ENCODE results near the gene STUM.

The STUM gene

DNA sequence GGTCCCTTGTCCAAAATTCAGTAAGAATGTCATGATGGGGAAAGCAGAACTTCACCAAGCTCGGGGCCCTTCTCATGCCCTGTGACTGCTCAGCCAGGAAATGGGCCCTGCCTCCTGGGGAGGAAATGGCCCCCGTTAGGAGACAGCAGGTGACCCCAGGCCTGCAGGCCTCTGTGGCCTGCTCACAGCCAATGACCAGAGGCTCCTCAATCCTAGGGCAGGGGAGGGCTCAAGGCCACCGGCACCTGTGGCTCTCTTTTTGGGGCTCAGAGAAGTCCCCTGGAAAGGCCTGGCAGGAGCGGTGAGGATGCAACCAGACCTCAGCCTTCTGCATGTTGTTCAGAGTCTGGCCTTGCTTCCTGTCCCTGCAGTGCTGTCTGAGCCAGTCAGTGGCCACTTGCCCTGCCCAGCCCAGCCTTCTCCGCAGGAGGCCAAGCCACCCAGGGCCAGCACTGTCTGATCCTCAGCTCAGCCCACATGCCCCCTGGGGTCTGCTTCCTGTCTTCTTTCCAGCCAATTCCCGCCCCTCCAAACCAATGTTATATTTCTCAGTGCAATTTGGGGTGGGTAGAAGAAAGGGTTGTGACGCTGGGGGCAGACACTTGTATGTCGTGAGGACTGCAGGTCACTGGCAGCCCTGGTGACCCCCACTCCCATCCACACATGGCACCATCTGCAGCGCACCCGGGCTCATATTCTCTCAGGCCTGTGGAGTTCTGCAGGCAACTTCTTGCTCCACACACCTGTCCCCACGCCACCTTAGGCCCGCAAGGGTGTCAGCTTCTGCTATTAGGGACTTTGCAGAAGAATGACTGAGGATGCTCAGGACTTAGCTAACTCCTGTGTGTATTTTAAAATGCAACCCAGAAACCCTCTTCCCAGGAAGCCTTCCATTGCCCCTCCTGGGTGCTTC, 106.9 kb downstream of the STUM start:
- no peak overlapping the region for H3K4me3 ChIP-seq (replicated peaks in 1 of 2; ENCODE audit: low read depth in 2 of 2, low read length in 2 of 2)
- TF ChIP-seq, protein P1, sequence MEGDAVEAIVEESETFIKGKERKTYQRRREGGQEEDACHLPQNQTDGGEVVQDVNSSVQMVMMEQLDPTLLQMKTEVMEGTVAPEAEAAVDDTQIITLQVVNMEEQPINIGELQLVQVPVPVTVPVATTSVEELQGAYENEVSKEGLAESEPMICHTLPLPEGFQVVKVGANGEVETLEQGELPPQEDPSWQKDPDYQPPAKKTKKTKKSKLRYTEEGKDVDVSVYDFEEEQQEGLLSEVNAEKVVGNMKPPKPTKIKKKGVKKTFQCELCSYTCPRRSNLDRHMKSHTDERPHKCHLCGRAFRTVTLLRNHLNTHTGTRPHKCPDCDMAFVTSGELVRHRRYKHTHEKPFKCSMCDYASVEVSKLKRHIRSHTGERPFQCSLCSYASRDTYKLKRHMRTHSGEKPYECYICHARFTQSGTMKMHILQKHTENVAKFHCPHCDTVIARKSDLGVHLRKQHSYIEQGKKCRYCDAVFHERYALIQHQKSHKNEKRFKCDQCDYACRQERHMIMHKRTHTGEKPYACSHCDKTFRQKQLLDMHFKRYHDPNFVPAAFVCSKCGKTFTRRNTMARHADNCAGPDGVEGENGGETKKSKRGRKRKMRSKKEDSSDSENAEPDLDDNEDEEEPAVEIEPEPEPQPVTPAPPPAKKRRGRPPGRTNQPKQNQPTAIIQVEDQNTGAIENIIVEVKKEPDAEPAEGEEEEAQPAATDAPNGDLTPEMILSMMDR (IDR thresholded peaks at IDR 0.05; ENCODE audit: low read depth, low read length), result no peak
- no peak for DNase-seq (ENCODE audit: low read depth in 2 of 2)

DNA sequence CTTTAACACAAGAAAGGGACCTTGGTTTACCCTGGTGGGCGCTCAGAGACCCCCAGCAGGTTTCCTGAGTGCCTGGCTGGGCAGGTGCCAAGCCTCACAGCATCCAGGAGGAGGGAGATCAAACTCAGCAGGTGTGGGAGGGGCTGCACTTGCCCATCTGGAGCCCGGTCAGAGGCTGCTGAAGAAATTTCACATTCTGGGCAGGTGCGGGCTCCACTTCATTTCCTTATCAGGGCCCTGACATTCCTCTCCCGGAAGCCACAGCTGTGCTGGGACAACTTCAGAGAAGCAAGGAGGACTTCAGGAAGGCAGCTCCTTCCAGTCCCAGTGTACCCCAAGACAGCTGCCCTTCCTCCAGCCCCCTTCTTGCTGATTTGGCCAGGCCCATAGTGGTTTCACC, 107.6 kb downstream of the STUM start:
- H3K4me3 ChIP-seq (replicated peaks in 1 of 2; ENCODE audit: low read depth in 2 of 2, low read length in 2 of 2), result no peak overlapping the region
- DNase-seq (ENCODE audit: low read depth in 2 of 2), result no peak
- TF ChIP-seq, protein P1 (IDR thresholded peaks at IDR 0.05; ENCODE audit: low read depth, low read length), result no peak

DNA sequence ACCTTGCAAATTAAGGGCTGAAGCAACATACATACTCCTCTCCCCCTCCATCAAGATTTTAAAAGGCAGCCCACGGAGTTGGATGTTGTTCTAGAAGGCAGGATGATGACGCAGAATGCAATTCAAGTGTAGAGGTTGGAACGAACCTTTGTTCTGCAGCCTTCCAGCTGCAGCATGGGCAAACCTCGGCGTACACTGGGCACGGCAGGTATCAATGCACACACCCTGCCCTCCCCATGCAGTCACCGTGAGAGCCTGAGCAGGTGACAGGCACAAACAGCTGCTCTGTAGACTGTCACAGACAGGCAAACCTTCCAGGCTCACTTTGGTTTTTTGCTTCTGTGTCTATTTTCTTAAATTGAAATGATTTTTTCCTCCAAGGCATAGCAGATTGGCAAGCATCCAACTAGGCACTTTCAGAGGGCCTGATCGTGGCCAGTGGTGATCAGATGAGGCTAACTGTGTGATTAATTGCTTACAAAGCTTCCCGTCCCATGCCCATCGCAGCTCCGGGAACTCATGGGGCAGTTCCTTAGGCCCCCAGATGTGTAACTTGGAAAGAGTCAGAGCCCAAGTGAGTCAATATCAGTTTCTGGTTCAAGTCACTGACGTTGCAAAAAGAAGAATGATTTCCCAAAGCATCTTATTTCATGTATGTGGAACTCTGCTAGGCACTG, 108.2 kb downstream of the STUM start:
- TF ChIP-seq, protein P1 (IDR thresholded peaks at IDR 0.05; ENCODE audit: low read depth, low read length), result no peak
- peak; percentile 85 to 91 for DNase-seq (ENCODE audit: low read depth in 2 of 2)
- H3K4me3 ChIP-seq (replicated peaks in 1 of 2; ENCODE audit: low read depth in 2 of 2, low read length in 2 of 2), result no peak overlapping the region

DNA sequence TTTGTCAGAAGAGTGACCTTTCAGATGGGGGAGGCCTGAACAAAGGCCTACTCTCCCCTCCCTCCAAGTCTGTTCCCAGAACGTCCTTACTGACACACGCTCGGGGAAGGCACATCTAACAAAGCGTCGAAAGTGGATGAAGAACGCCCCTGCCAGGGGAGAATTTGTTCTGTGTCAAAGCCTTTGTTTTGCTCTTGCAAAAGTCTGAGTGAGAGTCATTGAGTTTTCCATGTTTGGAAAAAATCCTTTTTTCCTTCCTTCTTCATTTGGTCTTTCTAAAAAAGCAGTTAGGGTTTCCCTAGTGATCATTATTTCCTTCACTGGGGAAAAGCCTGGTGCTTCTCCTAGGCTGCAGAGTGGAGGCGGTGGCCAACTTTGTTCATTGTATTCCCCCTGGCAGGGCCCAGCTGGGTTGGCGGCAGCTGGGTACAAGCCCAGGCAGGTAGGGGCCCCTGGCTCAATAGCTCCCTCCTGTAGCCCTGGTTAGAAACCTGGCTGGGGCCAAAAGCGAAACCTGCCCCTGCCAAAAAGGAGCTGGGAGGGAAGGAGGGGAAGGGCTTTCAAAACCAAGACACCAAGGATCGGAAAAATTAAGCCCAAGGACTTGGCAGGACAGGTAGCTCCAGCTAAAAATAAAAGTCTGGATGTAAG, 109.5 kb downstream of the STUM start:
- DNase-seq (ENCODE audit: low read depth in 2 of 2), result no peak
- TF ChIP-seq, protein P1 (IDR thresholded peaks at IDR 0.05; ENCODE audit: low read depth, low read length), result no peak
- H3K4me3 ChIP-seq (replicated peaks in 1 of 2; ENCODE audit: low read depth in 2 of 2, low read length in 2 of 2), result no peak overlapping the region

DNA sequence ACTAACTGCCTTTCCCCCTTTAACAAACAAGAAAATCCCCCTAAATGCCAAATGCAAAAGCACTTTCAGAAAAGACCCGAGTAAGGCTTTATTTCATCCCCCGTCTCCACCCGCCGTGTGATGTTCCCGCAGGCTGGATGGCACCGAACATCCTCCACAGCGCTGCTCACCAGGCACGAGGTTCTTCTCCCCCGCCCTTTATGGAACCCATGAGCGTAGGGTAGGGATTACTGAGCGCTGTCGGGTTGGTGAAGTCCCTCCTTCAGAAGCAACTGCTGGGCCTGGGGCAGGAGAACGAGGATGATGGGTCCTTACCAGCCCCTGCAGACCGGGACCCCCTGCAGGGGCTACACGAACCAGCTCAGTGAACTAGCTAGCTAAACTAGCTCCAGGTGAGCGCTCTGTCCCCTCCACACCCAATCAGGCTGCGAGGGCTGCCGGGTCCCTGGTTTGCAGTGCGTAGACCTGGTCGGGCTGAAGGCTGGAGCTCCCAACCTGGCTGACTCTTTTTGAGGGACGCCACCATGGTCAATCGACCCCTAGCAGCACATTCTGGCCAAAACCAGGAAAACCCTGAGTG, 110.1 kb downstream of the STUM start:
- TF ChIP-seq, protein P1 (IDR thresholded peaks at IDR 0.05; ENCODE audit: low read depth, low read length), result no peak
- H3K4me3 ChIP-seq (replicated peaks in 1 of 2; ENCODE audit: low read depth in 2 of 2, low read length in 2 of 2), result no peak overlapping the region
- no peak for DNase-seq (ENCODE audit: low read depth in 2 of 2)

Data from cardiac fibroblast (primary cell).